ENCODE results near the gene DENND6A.

The DENND6A gene

GRCh38 chr3:57617739-57618138, 75.1 kb downstream of the DENND6A start:
- ChIA-PET CTCF (no interaction called here), POLR2A (interaction anchor here (0.6 kb wide), 1 partner anchor 73 kb away, joined by 3 read pairs; no protein-coding TSS in a partner anchor)
- peaks cover 0 to 6% of the 10 kb centered on the region in 2 experiments; a peak in 2 of 3 replicates for H3K36me3 ChIP-seq (ENCODE audit: control insufficient read depth in 2 of 2, insufficient read depth in 1 of 2, low read length in 2 of 2)
- H3K27ac ChIP-seq (ENCODE audit: extremely low read depth, low read depth, low read length), result no peak overlapping the region
- H3K4me1 ChIP-seq (ENCODE audit: control insufficient read depth, insufficient read depth, low read length), result no peaks in the 10 kb centered on the region
- peak; percentile 48; the same call in 1 of the 2 replicates for TF ChIP-seq ZNF580 (tag by site-specific recombination; IDR thresholded peaks at IDR 0.05)
- TF ChIP-seq ZNF16 (tag by site-specific recombination; IDR thresholded peaks at IDR 0.05; ENCODE audit: low read depth), result no peak
- peak; percentile 87 for TF ChIP-seq ZNF146 (tag by site-specific recombination; IDR thresholded peaks at IDR 0.05)
- no peaks in the 10 kb centered on the region for H3K9me3 ChIP-seq (ENCODE audit: control insufficient read depth, insufficient read depth, low read depth, low read length)
- H3K4me3 ChIP-seq (ENCODE audit: low read depth, low read length), result no peak overlapping the region

GRCh38 chr3:57616233-57616632, 76.6 kb downstream of the DENND6A start:
- TF ChIP-seq ZNF513 (tag by site-specific recombination; IDR thresholded peaks at IDR 0.05), result peak; percentile 84
- TF ChIP-seq ZNF704 (tag by site-specific recombination; IDR thresholded peaks at IDR 0.05), result no peak
- TF ChIP-seq ZNF350 (tag by site-specific recombination; IDR thresholded peaks at IDR 0.05), result no peak
- TF ChIP-seq ZNF223 (tag by site-specific recombination; IDR thresholded peaks at IDR 0.05), result no peak
- no peak for TF ChIP-seq ZNF133 (tag by site-specific recombination; IDR thresholded peaks at IDR 0.05)
- TF ChIP-seq TSHZ1 (tag by site-specific recombination; IDR thresholded peaks at IDR 0.05; ENCODE audit: borderline replicate concordance), result no peak
- TF ChIP-seq ZNF837 (tag by site-specific recombination; IDR thresholded peaks at IDR 0.05), result no peak
- TF ChIP-seq ZFHX2 (tag by site-specific recombination; conservative IDR thresholded peaks at IDR 0.05), result peak; percentile 45
- TF ChIP-seq ZNF366 (tag by site-specific recombination; conservative IDR thresholded peaks at IDR 0.05), result peak; percentile 74
- no peak for TF ChIP-seq ZNF335 (tag by site-specific recombination; conservative IDR thresholded peaks at IDR 0.05)
- TF ChIP-seq GFI1B (tag by site-specific recombination; IDR thresholded peaks at IDR 0.05), result no peak
- no peak for TF ChIP-seq ZNF654 (tag by site-specific recombination; IDR thresholded peaks at IDR 0.05; ENCODE audit: low read depth)
- TF ChIP-seq EGR2 (tag by site-specific recombination; IDR thresholded peaks at IDR 0.05; ENCODE audit: low read depth), result peak; percentile 86
- TF ChIP-seq ZNF544 (tag by site-specific recombination; IDR thresholded peaks at IDR 0.05), result no peak
- H3K27ac ChIP-seq (ENCODE audit: extremely low read depth, low read depth, low read length), result no peak overlapping the region
- CTCF ChIA-PET, result no interaction called here
- no peaks in the 10 kb centered on the region for H3K4me1 ChIP-seq (ENCODE audit: control insufficient read depth, insufficient read depth, low read length)
- POLR2A ChIA-PET, result no interaction called here
- H3K9me3 ChIP-seq (ENCODE audit: control insufficient read depth, insufficient read depth, low read depth, low read length), result no peaks in the 10 kb centered on the region
- no peak overlapping the region for H3K4me3 ChIP-seq (ENCODE audit: low read depth, low read length)
- no peaks in the 10 kb centered on the region; a peak in 1 of 3 replicates for H3K36me3 ChIP-seq (ENCODE audit: control insufficient read depth in 2 of 2, insufficient read depth in 1 of 2, low read length in 2 of 2)
